Activated CD4-positive, alpha-beta memory T cell treated with anti-CD3 and anti-CD28 coated beads for 36 hours (primary cell): ENCODE data around the gene ZNF296. TPM values are rescaled to one million over a fixed set of nuclear protein-coding genes. Genes with fewer than 3 reads are reported as not detected.
A peak's percentile ranks its signal among the peaks of the same experiment; 100 is the strongest.

Experiments
- CTCF ChIA-PET: fragments of 350-600 bp; sonication (Branson Sonifier 250); formaldehyde crosslinking; loops from one replicate; lab custom pipeline; 2021; ENCODE audit warnings: antibody characterized with exemption, inconsistent platforms; lab: Charles Lee
- POLR2A ChIA-PET: fragments of 350-600 bp; sonication (Branson Sonifier 250); formaldehyde crosslinking; loops from one replicate; lab custom pipeline; 2021; ENCODE audit warnings: antibody characterized with exemption; lab: Charles Lee
- DNase-seq: peaks from one replicate; pipeline ENCODE4 v3.0.0-alpha.2; 2020
- H3K27ac Mint-ChIP-seq: one replicate; pipeline ENCODE4 v1.8.0; 2021; ENCODE audit warnings: mixed read lengths
- H3K27me3 Mint-ChIP-seq: one replicate; pipeline ENCODE4 v1.8.0; 2021; ENCODE audit warnings: mixed read lengths
- H3K36me3 Mint-ChIP-seq: one replicate; pipeline ENCODE4 v1.8.0; 2021; ENCODE audit warnings: mixed read lengths
- H3K4me1 Mint-ChIP-seq: one replicate; pipeline ENCODE4 v1.8.0; 2021; ENCODE audit warnings: low read depth, mixed read lengths
- H3K4me3 Mint-ChIP-seq: one replicate; pipeline ENCODE4 v1.8.0; 2021; ENCODE audit warnings: mild to moderate bottlenecking, mixed read lengths
- H3K9me3 Mint-ChIP-seq: one replicate; pipeline ENCODE4 v1.8.0; 2021; ENCODE audit warnings: mixed read lengths
- intact Hi-C: fragments of 100-400 bp; cut with micrococcal nuclease; formaldehyde crosslinking; loops from one replicate; pipeline ENCODE4 v1.15.1; 2023
- total RNA-seq, 2 experiments: library from RNA; stranded (reverse); gene quantifications; one replicate each; pipeline ENCODE4 v1.2.3, GENCODE V29; 2021

Gene ZNF296
- total RNA-seq, 2 experiments from 2014 or later, result 3.2 to 3.6 TPM

DNA sequence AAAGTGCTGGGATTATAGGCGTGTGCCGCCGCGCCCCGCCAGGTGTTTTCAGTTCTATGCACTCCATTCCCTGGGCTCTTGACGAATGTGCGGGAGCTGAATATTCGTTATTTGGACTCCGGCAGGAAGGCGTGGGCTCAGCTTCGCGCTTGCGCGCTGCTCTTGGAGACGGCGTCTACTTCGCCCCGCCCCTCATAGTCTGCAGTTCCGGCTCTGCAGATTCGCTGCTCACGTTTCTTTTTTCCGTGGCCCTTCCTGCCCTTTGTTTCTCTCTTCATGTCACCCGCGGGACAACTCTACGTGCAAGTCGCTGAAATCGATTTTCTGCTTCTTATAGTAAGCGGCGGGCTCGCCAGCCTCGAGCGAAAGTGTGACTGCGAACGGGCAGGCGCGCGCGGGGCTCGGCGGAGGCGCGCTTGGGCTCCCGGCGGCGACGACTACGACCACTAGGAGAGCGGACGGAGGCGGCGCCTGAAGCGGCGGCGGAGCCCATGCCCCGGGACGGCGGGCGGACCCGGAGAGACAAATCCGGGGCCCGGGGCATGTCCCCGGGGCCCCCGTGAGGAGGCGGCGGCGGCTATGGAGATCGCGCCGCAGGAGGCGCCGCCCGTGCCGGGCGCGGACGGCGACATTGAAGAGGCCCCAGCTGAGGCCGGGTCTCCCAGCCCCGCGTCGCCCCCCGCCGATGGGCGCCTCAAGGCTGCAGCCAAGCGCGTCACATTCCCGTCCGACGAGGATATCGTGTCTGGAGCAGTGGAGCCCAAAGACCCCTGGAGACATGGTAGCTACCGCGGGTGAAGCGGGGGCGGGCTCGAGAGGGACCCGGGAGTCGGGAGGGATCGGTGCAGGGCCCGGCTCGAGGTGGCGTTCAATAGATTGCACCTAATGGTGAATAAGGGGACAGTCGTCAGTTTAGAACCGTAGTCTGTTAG lies 16.7 kb upstream of the ZNF296 start, which contains the start of gene PPP1R37:
TSS of gene PPP1R37 (plus strand) at position 433 of the 932 bp plus-strand sequence. CDS start at position 580, 147 bp downstream.
- ChIA-PET CTCF (interaction anchor here (0.6 to 2.9 kb wide), 7 partner anchors 14 to 156 kb away, joined by 3 to 20 read pairs (median 3); partner anchors contain the start of genes BLOC1S3, GEMIN7 and TRAPPC6A), POLR2A (interaction anchor here (0.7 to 2.9 kb wide), 12 partner anchors 8 to 157 kb away, joined by 3 to 22 read pairs (median 4); partner anchors contain the start of genes BLOC1S3, CLASRP, GEMIN7 and TRAPPC6A)
- H3K27me3 Mint-ChIP-seq, result no peaks in the 10 kb centered on the region
- peak within 1 kb of the TSS; percentile 97 for H3K27ac Mint-ChIP-seq
- no peaks in the 10 kb centered on the region for H3K9me3 Mint-ChIP-seq
- peaks cover 14% of the 10 kb centered on the region for H3K36me3 Mint-ChIP-seq
- peaks cover 46% of the 10 kb centered on the region for H3K4me1 Mint-ChIP-seq
- DNase-seq, result peak; percentile 95
- intact Hi-C loops, result loop anchor here (1.0 to 5.0 kb wide), 5 partner anchors 33 to 203 kb away; partner anchors contain the start of genes BLOC1S3, CLASRP, CLPTM1 and TRAPPC6A
- H3K4me3 Mint-ChIP-seq, result peak within 1 kb of the TSS; percentile 86

DNA sequence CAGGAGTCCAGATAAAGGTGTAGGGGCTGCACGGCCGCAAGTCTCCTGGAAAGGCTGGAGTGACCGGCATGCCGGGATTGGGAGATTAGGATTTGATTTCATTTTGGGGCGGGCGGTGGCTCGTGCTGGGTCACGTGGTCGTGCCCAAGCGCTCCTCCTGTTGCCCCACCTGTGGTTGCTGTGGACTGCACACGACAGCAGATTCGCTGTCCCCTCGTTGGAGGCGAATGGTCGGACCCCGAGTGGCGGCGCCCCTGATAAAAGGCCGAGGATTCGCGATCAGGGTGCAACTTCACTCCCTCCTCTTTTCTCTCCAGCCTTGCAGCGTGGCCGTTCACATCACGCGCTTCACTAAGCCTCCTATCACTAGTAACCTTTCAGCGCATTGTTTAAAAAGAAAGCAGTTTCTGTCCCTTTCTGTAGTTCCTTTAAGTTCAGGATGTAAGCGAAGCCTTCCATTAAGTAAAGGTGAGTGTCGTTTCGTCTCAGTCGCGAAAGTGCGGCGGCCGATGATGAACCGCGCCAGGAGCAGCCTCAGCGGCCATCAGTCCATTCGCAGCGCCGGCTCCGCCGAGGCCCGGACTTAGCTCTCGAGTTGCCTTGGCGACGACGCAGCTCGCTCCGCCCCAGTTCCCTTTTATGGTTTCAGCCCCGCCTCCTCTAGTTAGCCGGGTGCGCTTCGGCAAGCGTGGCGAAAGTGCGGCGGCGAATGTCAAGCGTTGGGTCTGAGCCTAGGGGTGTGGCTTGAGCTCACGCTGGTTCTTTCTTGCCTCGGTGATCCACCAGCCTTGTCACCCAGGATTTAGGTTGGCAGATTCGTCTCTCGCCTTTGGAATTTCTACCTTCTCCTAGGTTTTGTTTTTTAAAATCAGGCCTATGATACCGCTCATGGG lies 15.0 kb upstream of the ZNF296 start:
- POLR2A ChIA-PET, result interaction anchor here (1.1 to 2.9 kb wide), 8 partner anchors 12 to 159 kb away, joined by 3 to 22 read pairs (median 8); partner anchors contain the start of genes BLOC1S3, CLASRP, GEMIN7 and TRAPPC6A
- intact Hi-C loops, result loop anchor here (1.0 to 5.0 kb wide), 2 partner anchors 12 to 134 kb away; partner anchors contain the start of genes CLPTM1 and GEMIN7
- Mint-ChIP-seq H3K9me3 (no peaks in the 10 kb centered on the region), H3K27me3 (no peaks in the 10 kb centered on the region), H3K36me3 (peaks cover 18% of the 10 kb centered on the region), H3K4me3 (peak overlapping the region; percentile 86), H3K4me1 (peaks cover 45% of the 10 kb centered on the region), H3K27ac (peak overlapping the region; percentile 97)
- DNase-seq, result peak; percentile 98
- CTCF ChIA-PET, result interaction anchor here (0.8 to 2.9 kb wide), 6 partner anchors 12 to 157 kb away, joined by 3 to 20 read pairs (median 4); no protein-coding TSS in a partner anchor

DNA sequence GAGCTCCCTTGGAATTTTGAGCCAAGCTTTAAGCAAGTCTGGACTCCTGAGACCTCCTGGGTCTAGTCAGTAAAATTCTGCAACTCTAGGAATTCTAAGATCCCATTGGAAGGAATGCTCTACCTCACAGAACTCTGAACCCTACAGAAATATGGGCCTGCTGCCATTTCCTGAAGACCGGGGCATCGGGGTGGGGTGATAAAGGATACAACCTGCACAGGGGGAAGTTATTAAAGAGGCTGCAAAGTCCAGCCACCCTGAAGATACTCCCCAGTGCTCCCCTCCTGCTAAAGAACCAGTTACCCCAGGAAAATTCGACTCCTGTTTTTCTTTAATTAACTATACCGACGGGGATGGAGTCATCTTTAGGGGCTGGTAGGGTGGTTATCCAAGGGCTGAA lies 14.3 kb upstream of the ZNF296 start:
- Mint-ChIP-seq H3K4me3 (no peak overlapping the region), H3K27me3 (no peaks in the 10 kb centered on the region), H3K36me3 (peaks cover 20% of the 10 kb centered on the region), H3K4me1 (peaks cover 39% of the 10 kb centered on the region), H3K9me3 (no peaks in the 10 kb centered on the region), H3K27ac (no peak overlapping the region)
- no peak for DNase-seq
- ChIA-PET CTCF (no interaction called here), POLR2A (interaction anchor here (1.1 to 2.6 kb wide), 2 partner anchors 12 to 14 kb away, joined by 3 to 9 read pairs; partner anchors contain the start of gene ZNF296)
- intact Hi-C loops, result loop anchor here (1.0 to 5.0 kb wide), 2 partner anchors 11 to 133 kb away; partner anchors contain the start of genes CLPTM1 and GEMIN7

DNA sequence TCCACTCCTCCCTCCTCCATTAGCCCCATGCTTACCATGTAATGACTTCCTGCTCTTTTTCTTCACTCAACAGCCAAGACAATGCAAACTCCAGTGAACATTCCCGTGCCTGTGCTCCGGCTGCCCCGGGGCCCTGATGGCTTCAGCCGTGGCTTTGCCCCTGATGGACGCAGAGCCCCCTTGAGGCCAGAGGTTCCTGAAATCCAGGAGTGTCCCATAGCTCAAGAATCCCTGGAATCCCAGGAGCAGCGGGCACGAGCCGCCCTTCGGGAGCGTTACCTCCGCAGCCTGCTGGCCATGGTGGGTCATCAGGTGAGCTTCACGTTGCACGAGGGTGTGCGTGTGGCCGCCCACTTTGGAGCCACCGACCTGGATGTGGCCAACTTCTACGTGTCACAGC lies 13.8 kb upstream of the ZNF296 start:
- Mint-ChIP-seq H3K27ac (no peak overlapping the region), H3K27me3 (no peaks in the 10 kb centered on the region), H3K36me3 (peaks cover 24% of the 10 kb centered on the region), H3K4me1 (peaks cover 39% of the 10 kb centered on the region), H3K4me3 (no peak overlapping the region), H3K9me3 (no peaks in the 10 kb centered on the region)
- intact Hi-C loops, result loop anchor here (5.0 kb wide), 1 partner anchor 133 kb away; the partner anchor contains the start of gene CLPTM1
- POLR2A ChIA-PET, result interaction anchor here (0.7 to 1.1 kb wide), 2 partner anchors 12 to 218 kb away, joined by 3 read pairs; no protein-coding TSS in a partner anchor
- CTCF ChIA-PET, result interaction anchor here (1.5 kb wide), 1 partner anchor 36 kb away, joined by 7 read pairs; no protein-coding TSS in a partner anchor
- no peak for DNase-seq

DNA sequence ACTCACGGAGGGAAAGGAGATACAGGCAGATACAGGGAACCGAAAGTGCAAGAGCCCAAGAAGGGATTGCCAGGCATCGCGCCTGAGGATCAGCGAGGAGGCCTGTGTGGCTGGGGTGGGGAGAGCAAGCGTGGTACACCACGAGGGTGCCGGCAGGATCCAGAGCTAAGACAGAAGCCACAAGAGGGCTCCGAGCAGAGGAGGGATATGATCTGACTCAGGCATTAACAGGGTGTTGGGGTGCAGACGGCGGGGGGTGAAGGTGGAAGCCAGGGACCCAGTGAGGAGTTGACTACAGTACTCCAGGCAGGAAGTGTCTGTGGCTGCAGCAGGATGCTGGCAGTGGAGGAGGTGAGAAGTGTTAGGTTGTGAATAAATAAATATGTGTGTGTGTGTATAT lies 11.3 kb upstream of the ZNF296 start:
- Mint-ChIP-seq H3K27ac (peak overlapping the region; percentile 84), H3K4me1 (peaks cover 21% of the 10 kb centered on the region), H3K4me3 (no peak overlapping the region), H3K9me3 (no peaks in the 10 kb centered on the region), H3K36me3 (peaks cover 24% of the 10 kb centered on the region), H3K27me3 (no peaks in the 10 kb centered on the region)
- intact Hi-C loops, result no loop called here
- POLR2A ChIA-PET, result interaction anchor here (0.7 to 2.3 kb wide), 2 partner anchors 8 to 91 kb away, joined by 3 to 7 read pairs; partner anchors contain the start of genes BLOC1S3, GEMIN7 and TRAPPC6A
- DNase-seq, result peak; percentile 68
- CTCF ChIA-PET, result interaction anchor here (0.7 kb wide), 1 partner anchor 9 kb away, joined by 5 read pairs; the partner anchor contains the start of gene GEMIN7

DNA sequence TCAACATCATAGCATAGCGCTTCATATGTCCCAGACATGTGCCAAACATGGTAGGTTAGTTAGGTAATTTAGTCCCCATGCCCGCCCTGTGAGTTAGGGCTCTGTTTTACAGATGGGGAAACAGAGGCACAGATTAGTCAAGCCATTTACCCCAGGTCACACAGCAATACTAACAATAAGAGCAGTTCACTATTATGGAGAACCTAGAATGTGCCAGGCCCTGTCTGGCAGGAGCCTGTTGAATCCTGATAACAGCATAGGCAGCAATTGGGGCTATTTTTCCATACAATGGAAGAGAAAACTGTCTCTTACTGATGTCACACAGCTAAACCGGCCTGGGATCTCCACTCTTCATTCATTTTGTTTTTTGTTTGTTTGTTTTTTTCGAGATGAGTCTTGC lies 10.2 kb upstream of the ZNF296 start:
- H3K36me3 Mint-ChIP-seq, result peaks cover 29% of the 10 kb centered on the region
- H3K4me1 Mint-ChIP-seq, result peaks cover 28% of the 10 kb centered on the region
- ChIA-PET POLR2A (no interaction called here), CTCF (no interaction called here)
- DNase-seq, result no peak
- no peaks in the 10 kb centered on the region for H3K9me3 Mint-ChIP-seq
- H3K4me3 Mint-ChIP-seq, result no peak overlapping the region
- H3K27ac Mint-ChIP-seq, result peak overlapping the region; percentile 24
- intact Hi-C loops, result no loop called here
- H3K27me3 Mint-ChIP-seq, result no peaks in the 10 kb centered on the region

DNA sequence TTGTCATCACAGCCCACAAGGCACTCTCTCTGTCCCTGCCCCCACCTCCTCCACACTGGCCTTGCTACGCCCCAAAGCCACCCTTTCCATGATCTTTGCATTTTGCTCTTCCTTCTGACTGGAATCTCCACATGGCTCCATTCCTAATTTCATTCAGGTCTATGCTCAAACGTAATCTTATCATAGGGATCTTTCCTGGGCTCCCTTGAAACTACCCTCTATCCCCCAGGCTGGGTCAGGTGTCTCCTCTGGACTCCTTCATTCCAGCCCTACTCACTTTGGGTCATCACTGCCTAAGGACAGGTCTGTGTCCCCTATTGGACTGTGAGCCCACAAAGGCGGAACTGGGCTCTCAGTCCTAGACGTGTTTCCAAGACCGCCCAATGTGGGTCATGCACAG lies 5.9 kb upstream of the ZNF296 start:
- H3K9me3 Mint-ChIP-seq, result no peaks in the 10 kb centered on the region
- intact Hi-C loops, result no loop called here
- H3K4me3 Mint-ChIP-seq, result peak overlapping the region; percentile 1
- ChIA-PET POLR2A (no interaction called here), CTCF (no interaction called here)
- H3K27me3 Mint-ChIP-seq, result no peaks in the 10 kb centered on the region
- DNase-seq, result no peak
- no peak overlapping the region for H3K27ac Mint-ChIP-seq
- peaks cover 38% of the 10 kb centered on the region for H3K4me1 Mint-ChIP-seq
- H3K36me3 Mint-ChIP-seq, result peaks cover 19% of the 10 kb centered on the region

DNA sequence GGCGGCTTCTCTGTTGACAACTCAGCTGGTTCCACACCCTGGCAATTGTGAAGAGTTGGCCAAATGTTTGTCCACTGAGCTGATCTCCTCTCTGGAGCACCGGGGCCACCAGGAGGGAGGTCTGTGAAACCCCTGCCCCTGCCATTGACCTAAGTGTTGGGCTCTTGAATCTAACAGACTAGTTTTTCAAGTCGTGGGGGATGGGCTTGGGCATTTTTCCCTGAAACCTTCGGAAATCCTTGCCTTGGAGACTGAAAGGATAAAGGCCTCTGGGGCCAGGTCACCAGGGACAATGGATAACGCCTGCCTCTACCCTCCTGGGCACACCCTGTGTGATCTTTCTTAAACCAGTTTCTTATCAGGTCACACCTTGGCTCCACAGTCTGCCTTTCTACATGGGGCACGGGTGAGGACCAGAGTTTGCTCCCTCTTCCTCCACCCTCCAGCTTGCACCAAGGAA lies 3.7 kb upstream of the ZNF296 start:
- peak overlapping the region; percentile 96 for H3K4me3 Mint-ChIP-seq
- POLR2A ChIA-PET, result interaction anchor here (0.8 to 2.5 kb wide), 4 partner anchors 12 to 98 kb away, joined by 3 to 22 read pairs (median 4); partner anchors contain the start of genes CLASRP, PPP1R37 and TRAPPC6A
- H3K36me3 Mint-ChIP-seq, result peaks cover 14% of the 10 kb centered on the region
- H3K4me1 Mint-ChIP-seq, result peaks cover 38% of the 10 kb centered on the region
- no peaks in the 10 kb centered on the region for H3K27me3 Mint-ChIP-seq
- DNase-seq, result no peak
- intact Hi-C loops, result loop anchor here (1.0 to 5.0 kb wide), 4 partner anchors 11 to 168 kb away; partner anchors contain the start of genes BLOC1S3 and TRAPPC6A
- CTCF ChIA-PET, result interaction anchor here (1.0 to 1.3 kb wide), 2 partner anchors 20 to 91 kb away, joined by 4 to 6 read pairs; no protein-coding TSS in a partner anchor
- H3K9me3 Mint-ChIP-seq, result no peaks in the 10 kb centered on the region
- peak overlapping the region; percentile 76 for H3K27ac Mint-ChIP-seq

DNA sequence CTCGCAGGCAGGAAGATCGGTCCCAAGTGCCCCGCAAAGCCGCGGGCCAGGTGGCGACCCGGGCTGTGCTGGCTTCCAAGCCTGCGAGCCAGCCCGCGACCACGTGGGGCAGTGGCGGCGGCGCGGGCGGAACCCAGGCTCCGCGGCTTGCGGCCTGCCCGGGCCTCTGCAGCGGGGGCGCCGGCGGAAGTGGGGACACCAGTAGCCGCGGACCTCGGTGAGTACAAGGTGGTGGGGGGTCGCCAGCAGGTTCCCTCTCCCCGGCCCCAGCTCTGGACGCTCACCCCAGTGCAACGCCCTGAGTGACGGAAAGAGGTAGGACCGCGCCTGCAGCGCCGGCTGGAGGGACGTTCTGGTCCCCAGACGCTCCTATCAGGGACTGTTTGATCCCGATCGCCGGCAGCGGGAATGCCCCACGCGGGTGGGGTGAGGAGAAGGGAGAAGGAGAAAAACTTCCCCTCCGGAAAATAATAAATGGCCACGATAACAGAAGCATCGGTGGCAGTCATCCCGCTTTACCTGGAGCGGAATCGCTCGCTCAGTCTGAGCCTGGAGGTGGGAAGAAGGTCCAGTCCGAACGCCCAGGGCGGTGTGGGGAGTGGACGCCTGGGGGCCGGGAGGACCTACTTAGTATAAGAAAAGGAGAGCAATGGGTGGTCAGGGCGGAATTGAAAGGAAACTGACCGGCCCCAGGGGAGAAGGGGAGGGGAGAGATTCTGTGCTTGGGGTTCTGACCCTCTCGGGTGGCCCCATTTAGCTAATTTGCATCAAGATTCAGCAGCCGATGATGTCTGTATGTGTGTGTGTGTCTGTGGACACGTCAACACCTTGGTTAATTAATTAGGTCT lies 3.0 kb upstream of the ZNF296 start, which contains the start of gene GEMIN7:
TSS of gene GEMIN7 (plus strand) at position 198 of the 848 bp plus-strand sequence. CDS start 10,855 bp downstream, outside the sequence.
- Mint-ChIP-seq H3K36me3 (peaks cover 14% of the 10 kb centered on the region), H3K4me1 (peaks cover 42% of the 10 kb centered on the region), H3K27ac (peak within 1 kb of the TSS; percentile 76), H3K9me3 (no peaks in the 10 kb centered on the region), H3K27me3 (no peaks in the 10 kb centered on the region), H3K4me3 (peak within 1 kb of the TSS; percentile 96)
- peak; percentile 88 for DNase-seq
- intact Hi-C loops, result loop anchor here (1.0 to 5.0 kb wide), 3 partner anchors 12 to 169 kb away; partner anchors contain the start of genes BLOC1S3 and TRAPPC6A
- ChIA-PET CTCF (interaction anchor here (0.7 to 1.3 kb wide), 7 partner anchors 8 to 91 kb away, joined by 3 to 6 read pairs (median 3); partner anchors contain the start of gene CLASRP), POLR2A (interaction anchor here (0.8 to 2.5 kb wide), 8 partner anchors 8 to 98 kb away, joined by 3 to 22 read pairs (median 4); partner anchors contain the start of genes CLASRP, PPP1R37 and TRAPPC6A)
